ENCODE measurements around the gene ASAP2. TPM values are rescaled to one million over a fixed set of nuclear protein-coding genes. Genes with fewer than 3 reads are reported as not detected.

The ASAP2 gene
- polyA plus RNA-seq, 2 donors: 4.0 to 5.3 TPM

DNA sequence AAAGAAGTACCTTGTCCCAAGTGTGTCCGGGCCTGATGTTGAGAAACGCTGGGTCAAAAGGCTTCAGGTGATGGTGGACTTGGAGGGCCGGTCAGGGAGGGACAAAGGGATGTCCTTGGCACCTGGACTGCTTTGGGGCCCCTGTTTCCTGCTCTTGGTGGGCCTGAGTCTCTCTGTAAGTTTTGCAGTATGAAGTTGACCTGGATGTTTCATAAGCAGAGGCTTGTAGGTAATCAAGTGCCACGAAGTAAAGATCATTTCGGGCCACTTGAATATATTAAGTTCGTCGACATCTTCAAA, 29.4 kb downstream of the ASAP2 start:
- Histone ChIP-seq H3K4me3 (ENCODE audit: low read depth in 1 of 2, low read length in 2 of 2) (no peak overlapping the region), H3K36me3 (ENCODE audit: control insufficient read depth in 2 of 2, insufficient read depth in 2 of 2, low read length in 1 of 2) (no peaks in the 10 kb centered on the region), H3K27me3 (ENCODE audit: control insufficient read depth in 1 of 2, insufficient read depth in 2 of 2, low read length in 2 of 2) (no peaks in the 10 kb centered on the region), H3K27ac (ENCODE audit: low read depth in 2 of 2, low read length in 1 of 2) (peak overlapping the region in 1 of 2 donors; percentile 36), H3K9me3 (ENCODE audit: control insufficient read depth in 2 of 2, insufficient read depth in 1 of 2, low read depth in 1 of 2, low read length in 1 of 2) (no peaks in the 10 kb centered on the region), H3K4me1 (ENCODE audit: control insufficient read depth in 2 of 2, insufficient read depth in 2 of 2, low read length in 1 of 2) (peaks cover 7 to 26% of the 10 kb centered on the region in 2 donors)
- WGBS, 2 donors: 89 to 92% methylated on average over 7 of the region's 7 CpGs

DNA sequence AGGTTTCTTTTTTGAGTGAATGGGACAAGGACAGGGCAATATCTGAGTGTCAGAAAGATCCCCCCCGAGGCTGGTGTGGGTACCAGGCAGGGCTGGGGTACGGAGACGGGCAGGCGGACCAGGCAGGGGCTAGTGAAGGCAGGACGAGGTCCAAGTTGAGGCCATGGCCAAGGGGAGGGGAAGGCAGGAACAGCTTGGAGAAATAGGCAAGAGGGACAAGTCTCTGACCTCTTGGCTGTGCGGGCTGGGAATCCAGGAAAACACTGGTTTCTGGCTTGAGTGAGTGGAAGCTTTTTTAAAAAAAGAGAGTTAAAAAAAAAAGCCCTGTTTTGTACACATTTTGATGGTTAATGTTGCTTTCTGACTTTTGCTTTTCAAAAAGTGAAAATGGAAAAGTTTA, 30.3 kb downstream of the ASAP2 start:
- 59 to 67% methylated on average over 6 of the region's 6 CpGs for WGBS, 2 donors
- Histone ChIP-seq H3K27me3 (ENCODE audit: control insufficient read depth in 1 of 2, insufficient read depth in 2 of 2, low read length in 2 of 2) (no peaks in the 10 kb centered on the region), H3K36me3 (ENCODE audit: control insufficient read depth in 2 of 2, insufficient read depth in 2 of 2, low read length in 1 of 2) (no peaks in the 10 kb centered on the region), H3K4me3 (ENCODE audit: low read depth in 1 of 2, low read length in 2 of 2) (no peak overlapping the region), H3K9me3 (ENCODE audit: control insufficient read depth in 2 of 2, insufficient read depth in 1 of 2, low read depth in 1 of 2, low read length in 1 of 2) (no peaks in the 10 kb centered on the region), H3K27ac (ENCODE audit: low read depth in 2 of 2, low read length in 1 of 2) (peak overlapping the region; percentile 34 to 51), H3K4me1 (ENCODE audit: control insufficient read depth in 2 of 2, insufficient read depth in 2 of 2, low read length in 1 of 2) (peaks cover 3 to 17% of the 10 kb centered on the region in 2 donors)

DNA sequence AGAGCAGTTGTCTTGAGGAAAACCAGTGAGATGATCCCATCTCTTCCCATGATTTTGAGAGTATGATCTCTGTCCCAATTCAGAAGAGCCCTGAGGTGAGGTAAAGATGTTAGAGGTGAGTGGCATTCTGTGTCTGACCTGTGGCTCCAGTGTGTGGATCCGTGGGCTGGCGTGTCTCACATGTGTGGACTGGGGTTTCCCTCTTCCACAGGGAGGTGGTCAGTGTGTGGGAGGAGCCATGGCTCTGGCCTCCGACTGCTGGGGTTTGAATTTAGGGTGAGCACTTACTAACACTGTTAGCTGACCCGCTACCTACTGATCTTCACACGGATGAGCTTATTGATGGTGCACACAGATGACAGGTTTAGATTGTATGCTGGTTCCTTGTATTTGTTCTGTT, 31.2 kb downstream of the ASAP2 start:
- Histone ChIP-seq H3K36me3 (ENCODE audit: control insufficient read depth in 2 of 2, insufficient read depth in 2 of 2, low read length in 1 of 2) (no peaks in the 10 kb centered on the region), H3K4me1 (ENCODE audit: control insufficient read depth in 2 of 2, insufficient read depth in 2 of 2, low read length in 1 of 2) (peaks cover 3 to 17% of the 10 kb centered on the region in 2 donors), H3K27ac (ENCODE audit: low read depth in 2 of 2, low read length in 1 of 2) (no peak overlapping the region), H3K27me3 (ENCODE audit: control insufficient read depth in 1 of 2, insufficient read depth in 2 of 2, low read length in 2 of 2) (no peaks in the 10 kb centered on the region), H3K9me3 (ENCODE audit: control insufficient read depth in 2 of 2, insufficient read depth in 1 of 2, low read depth in 1 of 2, low read length in 1 of 2) (no peaks in the 10 kb centered on the region), H3K4me3 (ENCODE audit: low read depth in 1 of 2, low read length in 2 of 2) (no peak overlapping the region)
- whole genome bisulfite sequencing, 2 donors: 91 to 93% methylated on average over 5 of the region's 5 CpGs

DNA sequence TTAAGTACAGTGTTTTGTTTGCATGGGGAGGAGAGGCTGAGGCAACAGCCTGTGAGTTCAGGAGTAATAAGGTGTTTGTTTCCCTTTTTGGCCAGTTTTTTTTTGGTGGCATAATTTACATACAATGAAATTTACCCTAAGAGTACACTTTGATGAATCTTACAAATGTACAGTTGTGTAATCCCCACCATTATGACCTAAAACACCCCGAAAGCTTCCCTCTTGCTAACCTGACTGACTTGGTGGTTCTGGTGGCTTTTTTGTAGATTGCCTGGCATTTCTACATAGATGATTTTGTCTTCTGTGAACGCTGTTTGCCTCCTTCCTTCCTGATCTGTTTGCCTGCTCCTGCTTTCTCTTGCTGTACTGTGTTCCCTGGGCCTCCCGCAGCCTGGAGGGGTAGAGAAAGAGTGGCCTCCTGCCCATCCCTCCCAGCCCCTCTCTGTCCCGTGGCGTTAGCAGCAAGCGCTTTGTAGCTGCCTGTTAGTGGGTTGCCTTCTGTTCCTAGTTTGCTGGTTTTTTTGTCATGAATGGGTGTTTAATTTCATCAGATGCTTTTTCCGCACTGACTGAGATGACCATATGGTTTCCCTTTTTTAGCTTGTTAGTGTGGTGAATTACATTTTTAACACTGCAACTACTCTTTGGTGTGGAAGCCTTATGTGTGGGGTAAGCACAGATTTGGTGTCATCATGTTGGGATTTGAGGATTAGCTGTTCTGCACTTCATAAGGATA, 32.1 kb downstream of the ASAP2 start:
- H3K27me3 ChIP-seq (ENCODE audit: control insufficient read depth in 1 of 2, insufficient read depth in 2 of 2, low read length in 2 of 2): no peaks in the 10 kb centered on the region
- no peaks in the 10 kb centered on the region for H3K36me3 ChIP-seq (ENCODE audit: control insufficient read depth in 2 of 2, insufficient read depth in 2 of 2, low read length in 1 of 2)
- H3K4me1 ChIP-seq (ENCODE audit: control insufficient read depth in 2 of 2, insufficient read depth in 2 of 2, low read length in 1 of 2): peaks cover 3 to 17% of the 10 kb centered on the region in 2 donors
- no peaks in the 10 kb centered on the region for H3K9me3 ChIP-seq (ENCODE audit: control insufficient read depth in 2 of 2, insufficient read depth in 1 of 2, low read depth in 1 of 2, low read length in 1 of 2)
- WGBS, 2 donors: 80 to 84% methylated on average over 7 of the region's 7 CpGs
- H3K4me3 ChIP-seq (ENCODE audit: low read depth in 1 of 2, low read length in 2 of 2): no peak overlapping the region
- peak overlapping the region in 1 of 2 donors; percentile 18 for H3K27ac ChIP-seq (ENCODE audit: low read depth in 2 of 2, low read length in 1 of 2)

DNA sequence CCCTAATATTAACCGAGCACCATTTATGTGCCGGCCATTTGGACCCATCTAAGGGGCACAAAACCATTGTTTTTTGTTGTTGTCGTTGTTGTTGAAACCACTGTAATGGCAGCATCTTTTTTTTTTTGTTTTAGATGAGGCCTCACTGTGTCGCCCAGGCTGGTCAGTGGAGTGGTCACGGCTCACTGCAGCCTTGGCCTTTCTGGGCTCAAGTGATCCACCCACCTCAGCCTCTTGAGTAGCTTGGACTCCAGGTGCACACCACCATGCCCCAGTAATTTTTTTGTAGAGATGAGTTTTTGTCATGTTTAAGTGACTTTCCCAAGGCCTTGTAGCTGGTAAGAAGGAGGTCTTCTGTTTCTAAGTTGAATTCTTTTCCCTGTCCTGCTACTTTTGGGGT, 33.0 kb downstream of the ASAP2 start:
- Histone ChIP-seq H3K36me3 (ENCODE audit: control insufficient read depth in 2 of 2, insufficient read depth in 2 of 2, low read length in 1 of 2) (no peaks in the 10 kb centered on the region), H3K9me3 (ENCODE audit: control insufficient read depth in 2 of 2, insufficient read depth in 1 of 2, low read depth in 1 of 2, low read length in 1 of 2) (no peaks in the 10 kb centered on the region), H3K27me3 (ENCODE audit: control insufficient read depth in 1 of 2, insufficient read depth in 2 of 2, low read length in 2 of 2) (no peaks in the 10 kb centered on the region), H3K27ac (ENCODE audit: low read depth in 2 of 2, low read length in 1 of 2) (no peak overlapping the region), H3K4me3 (ENCODE audit: low read depth in 1 of 2, low read length in 2 of 2) (no peak overlapping the region), H3K4me1 (ENCODE audit: control insufficient read depth in 2 of 2, insufficient read depth in 2 of 2, low read length in 1 of 2) (peaks cover 0 to 17% of the 10 kb centered on the region in 2 donors)
- 95 to 97% methylated on average over 5 of the region's 5 CpGs for WGBS, 2 donors

DNA sequence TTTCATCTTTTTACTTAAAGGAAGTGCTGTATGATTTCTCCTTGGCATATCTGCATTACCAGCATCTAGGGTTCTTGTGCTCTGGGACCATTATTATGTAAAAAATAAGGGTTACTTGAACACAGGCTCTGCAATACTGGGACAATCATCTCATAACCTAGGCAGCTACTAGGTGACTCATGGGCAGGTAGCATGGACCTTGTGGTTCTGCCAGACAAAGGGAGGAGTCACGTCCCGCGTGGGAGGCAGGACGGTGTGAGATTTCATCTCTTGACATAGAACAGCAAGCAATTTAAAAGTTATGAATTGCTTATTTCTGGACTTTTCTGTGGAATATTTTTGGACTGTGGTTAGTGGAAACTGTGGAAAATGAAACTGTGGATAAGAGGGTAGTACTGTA, 34.1 kb downstream of the ASAP2 start:
- no peaks in the 10 kb centered on the region for H3K9me3 ChIP-seq (ENCODE audit: control insufficient read depth in 2 of 2, insufficient read depth in 1 of 2, low read depth in 1 of 2, low read length in 1 of 2)
- peaks cover 0 to 8% of the 10 kb centered on the region in 2 donors for H3K4me1 ChIP-seq (ENCODE audit: control insufficient read depth in 2 of 2, insufficient read depth in 2 of 2, low read length in 1 of 2)
- 26 to 29% methylated on average over 4 of the region's 4 CpGs for WGBS, 2 donors
- H3K27ac ChIP-seq (ENCODE audit: low read depth in 2 of 2, low read length in 1 of 2): no peak overlapping the region
- H3K36me3 ChIP-seq (ENCODE audit: control insufficient read depth in 2 of 2, insufficient read depth in 2 of 2, low read length in 1 of 2): no peaks in the 10 kb centered on the region
- H3K27me3 ChIP-seq (ENCODE audit: control insufficient read depth in 1 of 2, insufficient read depth in 2 of 2, low read length in 2 of 2): no peaks in the 10 kb centered on the region
- no peak overlapping the region for H3K4me3 ChIP-seq (ENCODE audit: low read depth in 1 of 2, low read length in 2 of 2)

DNA sequence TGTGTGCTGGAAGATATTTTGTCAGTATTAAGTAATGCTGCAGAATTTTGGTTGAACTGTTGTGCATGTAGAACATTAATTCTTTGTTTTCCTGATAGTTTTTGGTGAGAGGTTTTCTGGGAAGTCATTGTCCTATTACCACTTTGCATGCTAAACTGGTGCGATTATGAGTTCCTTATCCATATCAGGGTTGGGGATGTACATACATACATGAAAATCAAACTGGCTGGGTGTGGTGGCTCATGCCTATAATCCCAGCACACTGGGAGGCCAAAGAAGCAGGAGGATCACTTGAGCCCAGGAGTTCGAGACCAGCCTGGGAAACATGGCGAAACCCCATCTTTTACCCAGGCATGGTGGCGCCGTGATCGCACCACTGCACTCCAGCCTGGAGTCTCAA, 34.6 kb downstream of the ASAP2 start:
- Histone ChIP-seq H3K4me3 (ENCODE audit: low read depth in 1 of 2, low read length in 2 of 2) (no peak overlapping the region), H3K36me3 (ENCODE audit: control insufficient read depth in 2 of 2, insufficient read depth in 2 of 2, low read length in 1 of 2) (no peaks in the 10 kb centered on the region), H3K4me1 (ENCODE audit: control insufficient read depth in 2 of 2, insufficient read depth in 2 of 2, low read length in 1 of 2) (peaks cover 0 to 6% of the 10 kb centered on the region in 2 donors), H3K27me3 (ENCODE audit: control insufficient read depth in 1 of 2, insufficient read depth in 2 of 2, low read length in 2 of 2) (no peaks in the 10 kb centered on the region), H3K27ac (ENCODE audit: low read depth in 2 of 2, low read length in 1 of 2) (no peak overlapping the region), H3K9me3 (ENCODE audit: control insufficient read depth in 2 of 2, insufficient read depth in 1 of 2, low read depth in 1 of 2, low read length in 1 of 2) (no peaks in the 10 kb centered on the region)
- WGBS, 2 donors: 93 to 94% methylated on average over 6 of the region's 6 CpGs

DNA sequence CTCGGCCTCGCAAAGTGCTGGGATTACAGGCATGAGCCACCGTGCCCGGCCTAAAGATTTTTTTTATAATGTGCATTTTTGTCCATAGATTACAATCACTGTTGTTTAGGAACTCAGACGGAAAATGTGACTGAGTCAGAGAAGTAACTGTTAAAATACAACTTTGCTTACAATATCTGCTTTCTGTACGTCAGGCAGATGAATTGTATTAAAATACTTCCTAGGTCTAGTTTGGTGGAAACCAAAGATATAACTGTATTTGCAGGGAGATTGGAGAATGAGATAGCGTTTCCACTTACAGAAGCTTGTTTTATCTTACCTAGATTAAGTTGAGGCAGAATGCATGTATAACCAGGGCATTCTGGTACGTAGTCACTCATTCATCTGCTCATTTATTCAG, 36.7 kb downstream of the ASAP2 start:
- Histone ChIP-seq H3K9me3 (ENCODE audit: control insufficient read depth in 2 of 2, insufficient read depth in 1 of 2, low read depth in 1 of 2, low read length in 1 of 2) (no peaks in the 10 kb centered on the region), H3K27ac (ENCODE audit: low read depth in 2 of 2, low read length in 1 of 2) (no peak overlapping the region), H3K4me1 (ENCODE audit: control insufficient read depth in 2 of 2, insufficient read depth in 2 of 2, low read length in 1 of 2) (peaks cover 0 to 4% of the 10 kb centered on the region in 2 donors), H3K27me3 (ENCODE audit: control insufficient read depth in 1 of 2, insufficient read depth in 2 of 2, low read length in 2 of 2) (no peaks in the 10 kb centered on the region), H3K36me3 (ENCODE audit: control insufficient read depth in 2 of 2, insufficient read depth in 2 of 2, low read length in 1 of 2) (no peaks in the 10 kb centered on the region), H3K4me3 (ENCODE audit: low read depth in 1 of 2, low read length in 2 of 2) (no peak overlapping the region)
- 90 to 92% methylated on average over 8 of the region's 8 CpGs for WGBS, 2 donors

DNA sequence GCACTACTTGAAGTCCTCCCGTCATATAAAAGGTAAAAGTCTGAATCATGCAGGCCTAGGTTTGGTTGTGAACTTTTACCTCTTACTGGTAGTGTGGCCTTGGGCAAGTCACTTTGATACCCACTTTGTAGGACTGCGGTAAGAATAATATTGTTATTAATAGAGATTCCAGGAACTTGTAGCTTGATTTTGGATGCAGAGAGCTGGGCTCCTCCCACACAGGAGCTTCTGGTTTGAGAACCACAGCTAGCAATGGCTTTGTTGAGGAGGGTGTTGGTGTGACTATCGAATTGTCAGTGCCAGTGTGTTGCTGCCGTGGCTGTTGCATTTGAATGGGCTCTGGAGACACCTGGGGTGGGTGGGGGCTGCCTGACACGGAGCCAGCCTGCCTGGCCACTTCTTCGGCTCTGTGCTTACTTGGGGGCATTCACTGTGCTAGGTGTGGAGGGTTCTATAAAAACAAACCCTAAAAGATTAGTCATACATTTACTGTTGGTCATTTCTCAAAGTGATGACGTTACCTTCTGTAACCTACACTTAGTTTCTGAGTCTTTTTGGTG, 38.5 kb downstream of the ASAP2 start:
- peaks cover 6 to 11% of the 10 kb centered on the region in 2 donors for H3K4me1 ChIP-seq (ENCODE audit: control insufficient read depth in 2 of 2, insufficient read depth in 2 of 2, low read length in 1 of 2)
- H3K36me3 ChIP-seq (ENCODE audit: control insufficient read depth in 2 of 2, insufficient read depth in 2 of 2, low read length in 1 of 2): no peaks in the 10 kb centered on the region
- H3K9me3 ChIP-seq (ENCODE audit: control insufficient read depth in 2 of 2, insufficient read depth in 1 of 2, low read depth in 1 of 2, low read length in 1 of 2): no peaks in the 10 kb centered on the region
- H3K4me3 ChIP-seq (ENCODE audit: low read depth in 1 of 2, low read length in 2 of 2): no peak overlapping the region
- H3K27me3 ChIP-seq (ENCODE audit: control insufficient read depth in 1 of 2, insufficient read depth in 2 of 2, low read length in 2 of 2): no peaks in the 10 kb centered on the region
- peak overlapping the region in 1 of 2 donors; percentile 45 for H3K27ac ChIP-seq (ENCODE audit: low read depth in 2 of 2, low read length in 1 of 2)
- WGBS, 2 donors: 48 to 55% methylated on average over 7 of the region's 7 CpGs

DNA sequence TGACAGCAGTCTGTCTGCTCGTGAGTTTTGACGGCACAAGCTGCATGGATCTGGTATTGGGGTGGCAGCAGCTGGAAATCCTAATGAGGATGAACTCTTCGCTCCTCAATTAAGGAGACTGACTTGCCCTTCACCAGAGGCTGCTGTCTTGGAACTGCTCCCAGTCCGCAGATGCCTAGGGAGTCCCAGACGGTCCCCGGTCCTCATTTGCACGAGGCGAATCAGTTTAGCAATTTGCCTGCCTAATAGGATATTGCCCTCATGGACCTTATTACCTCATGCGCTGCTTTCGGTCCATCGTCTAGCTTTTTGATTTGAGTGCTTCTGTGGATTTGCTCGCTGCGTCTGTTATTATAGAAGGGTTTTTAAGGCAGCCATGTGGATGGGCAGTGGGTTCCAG, 40.6 kb downstream of the ASAP2 start:
- no peak overlapping the region for H3K4me3 ChIP-seq (ENCODE audit: low read depth in 1 of 2, low read length in 2 of 2)
- no peaks in the 10 kb centered on the region for H3K9me3 ChIP-seq (ENCODE audit: control insufficient read depth in 2 of 2, insufficient read depth in 1 of 2, low read depth in 1 of 2, low read length in 1 of 2)
- H3K36me3 ChIP-seq (ENCODE audit: control insufficient read depth in 2 of 2, insufficient read depth in 2 of 2, low read length in 1 of 2): no peaks in the 10 kb centered on the region
- peaks cover 8 to 12% of the 10 kb centered on the region in 2 donors for H3K4me1 ChIP-seq (ENCODE audit: control insufficient read depth in 2 of 2, insufficient read depth in 2 of 2, low read length in 1 of 2)
- no peak overlapping the region for H3K27ac ChIP-seq (ENCODE audit: low read depth in 2 of 2, low read length in 1 of 2)
- H3K27me3 ChIP-seq (ENCODE audit: control insufficient read depth in 1 of 2, insufficient read depth in 2 of 2, low read length in 2 of 2): no peaks in the 10 kb centered on the region
- WGBS, 2 donors: 73 to 82% methylated on average over 13 of the region's 13 CpGs
